Liver (tissue), 9 donors: ENCODE measurements around the gene KMT2D. TPM values are rescaled to one million over a fixed set of nuclear protein-coding genes. Genes with fewer than 3 reads are reported as not detected.
A peak's percentile ranks its signal among the peaks of the same experiment; 100 is the strongest.

ENCODE experiments used
- DNase-seq: peaks from one replicate; pipeline ENCODE4 v3.0.0-alpha.2; 2017; ENCODE audit warnings: low spot score
- H3K27ac ChIP-seq, 2 donors: one replicate each; pipeline ENCODE4 v1.7.0; 2013; ENCODE audit warnings: inconsistent platforms in 2 of 2, low read length in 2 of 2, control low read depth in 1 of 2, low read depth in 1 of 2, mild to moderate bottlenecking in 1 of 2
- H3K27me3 ChIP-seq, 4 donors: one replicate each; pipeline versions ENCODE4 v1.6.1 to v1.7.0; 2013; ENCODE audit warnings: low read length in 3 of 4, inconsistent platforms in 1 of 4, mild to moderate bottlenecking in 1 of 4, moderate library complexity in 1 of 4; ENCODE audit not compliant: control insufficient read depth in 4 of 4, insufficient read depth in 4 of 4
- H3K36me3 ChIP-seq, 4 donors: one replicate each; pipeline versions ENCODE4 v1.6.1 to v1.7.0; 2013; ENCODE audit warnings: low read length in 3 of 4, mild to moderate bottlenecking in 3 of 4, low read depth in 1 of 4, moderate library complexity in 1 of 4; ENCODE audit not compliant: control insufficient read depth in 4 of 4, insufficient read depth in 3 of 4
- H3K4me1 ChIP-seq, 4 donors: one replicate each; pipeline versions ENCODE4 v1.6.1 to v1.7.0; 2013; ENCODE audit warnings: low read length in 3 of 4, mild to moderate bottlenecking in 3 of 4, moderate library complexity in 1 of 4; ENCODE audit not compliant: control insufficient read depth in 4 of 4, insufficient read depth in 4 of 4
- H3K4me3 ChIP-seq, 3 donors: one replicate each; pipeline versions ENCODE4 v1.6.1 to v1.7.0; 2013; ENCODE audit warnings: low read length in 3 of 3, control low read depth in 1 of 3, low read depth in 1 of 3, mild to moderate bottlenecking in 1 of 3
- H3K9ac ChIP-seq, 2 donors: one replicate each; pipeline ENCODE4 v1.7.0; 2013; ENCODE audit warnings: low read length in 2 of 2, mild to moderate bottlenecking in 2 of 2, moderate library complexity in 2 of 2, control low read depth in 1 of 2, low read depth in 1 of 2
- H3K9me3 ChIP-seq, 4 donors: one replicate each; pipeline versions ENCODE4 v1.6.1 to v1.7.0; 2013; ENCODE audit warnings: low read length in 3 of 4; ENCODE audit not compliant: control insufficient read depth in 4 of 4
- ATF3 ChIP-seq: IDR thresholded peaks from 2 replicates; pipeline ENCODE4 v1.6.1; 2016; ENCODE audit warnings: antibody characterized with exemption
- CTCF ChIP-seq: fragments of 150-350 bp; IDR thresholded peaks from 2 replicates; pipeline ENCODE4 v1.5.1; 2017; ENCODE audit warnings: improper control_type of control experiment, low read depth, low read length; ENCODE audit not compliant: missing input control
- EGR1 ChIP-seq, 2 donors: IDR thresholded peaks; 2 replicates each; pipeline ENCODE4 v1.6.1; 2016 to 2018; ENCODE audit warnings: antibody characterized with exemption in 2 of 2, low read depth in 2 of 2
- FOXA1 ChIP-seq: IDR thresholded peaks from 2 replicates; pipeline ENCODE4 v1.6.1; 2016; ENCODE audit warnings: antibody characterized with exemption
- FOXA2 ChIP-seq: IDR thresholded peaks from 2 replicates; pipeline ENCODE4 v1.6.1; 2016; ENCODE audit warnings: antibody characterized with exemption
- GABPA ChIP-seq, 2 donors: IDR thresholded peaks in 1 of 2; conservative IDR thresholded peaks in 1 of 2; 2 replicates each; pipeline ENCODE4 v1.6.1; 2016; ENCODE audit warnings: antibody characterized with exemption in 2 of 2, mild to moderate bottlenecking in 1 of 2, moderate library complexity in 1 of 2
- HNF4A ChIP-seq, 2 donors: conservative IDR thresholded peaks; 2 replicates each; pipeline ENCODE4 v1.6.1; 2016; ENCODE audit warnings: antibody characterized with exemption in 2 of 2, mild to moderate bottlenecking in 2 of 2
- HNF4G ChIP-seq: IDR thresholded peaks from 2 replicates; pipeline ENCODE4 v1.6.1; 2016; ENCODE audit warnings: antibody characterized with exemption
- JUND ChIP-seq, 2 donors: IDR thresholded peaks; 2 replicates each; pipeline ENCODE4 v1.6.1; 2016; ENCODE audit warnings: antibody characterized with exemption in 2 of 2
- MAX ChIP-seq: IDR thresholded peaks from 2 replicates; pipeline ENCODE4 v1.6.1; 2016; ENCODE audit warnings: antibody characterized with exemption
- NR2F2 ChIP-seq: IDR thresholded peaks from 2 replicates; pipeline ENCODE4 v1.6.1; 2016; ENCODE audit warnings: antibody characterized with exemption
- RAD21 ChIP-seq, 2 donors: IDR thresholded peaks; 2 replicates each; pipeline ENCODE4 v1.6.1; 2016; ENCODE audit warnings: antibody characterized with exemption in 2 of 2, mild to moderate bottlenecking in 2 of 2
- REST ChIP-seq: IDR thresholded peaks from 2 replicates; pipeline ENCODE4 v1.6.1; 2016; ENCODE audit warnings: antibody characterized with exemption, mild to moderate bottlenecking
- RXRA ChIP-seq, 2 donors: IDR thresholded peaks; 2 replicates each; pipeline ENCODE4 v1.6.1; 2017 to 2018; ENCODE audit warnings: antibody characterized with exemption in 2 of 2, mild to moderate bottlenecking in 1 of 2
- SP1 ChIP-seq: IDR thresholded peaks from 2 replicates; pipeline ENCODE4 v1.6.1; 2018; ENCODE audit warnings: antibody characterized with exemption, mild to moderate bottlenecking
- TAF1 ChIP-seq: conservative IDR thresholded peaks from 2 replicates; pipeline ENCODE4 v1.6.1; 2016; ENCODE audit warnings: antibody characterized with exemption, mild to moderate bottlenecking
- YY1 ChIP-seq: IDR thresholded peaks from 2 replicates; pipeline ENCODE4 v1.6.1; 2016; ENCODE audit warnings: antibody characterized with exemption, mild to moderate bottlenecking
- ZBTB33 ChIP-seq: IDR thresholded peaks from 2 replicates; pipeline ENCODE4 v1.6.1; 2016; ENCODE audit warnings: antibody characterized with exemption
- WGBS: extraction: QIAGEN DNeasy Blood & Tissue Kit; methylation state at CpG from one replicate; pipeline ENCODE4 v1.1.7; 2013; 5-methylcytosine and 5-hydroxymethylcytosine counted together
- polyA plus RNA-seq, 2 donors: library from polyadenylated mRNA; stranded (reverse) in 1 of 2; unstranded in 1 of 2; fragments of 200-250 nt in 1 of 2; fragments of >200 nt in 1 of 2; fragmentation: Nextera tagmentation in 1 of 2; extraction: Ambion mirVana in 1 of 2; gene quantifications; one replicate each; pipeline versions ENCODE4 v1.2.1 to v1.2.3, GENCODE V29; 2013 to 2015
- total RNA-seq, 2 donors: library from RNA; depleted of rRNA; stranded (reverse); fragments of >200 nt; gene quantifications; one replicate each; pipeline ENCODE4 v1.2.3, GENCODE V29; 2014
- donor health status: healthy.
- donor health status: healthy.
- donor health status: healthy.
- donor health status: healthy.
- donor health status: healthy.

Gene KMT2D
- total and polyA plus RNA-seq, 4 donors = 4.5 to 53.8 (median 25.0) TPM

- Histone ChIP-seq H3K4me1 (peaks cover 1 to 18% (median 13%) of the 10 kb centered on the region in 4 donors), H3K4me3 (peak within 1 kb of the TSS; percentile 73 to 92 (median 78)), H3K27ac (peak within 1 kb of the TSS; percentile 44 to 71), H3K9me3 (no peaks in the 10 kb centered on the region), H3K27me3 (no peaks in the 10 kb centered on the region), H3K9ac (peak within 1 kb of the TSS; percentile 30 to 52), H3K36me3 (no peaks in the 10 kb centered on the region)
- peak; percentile 99 for DNase-seq
- TF ChIP-seq ZBTB33 (no peak), JUND (IDR thresholded peaks at IDR 0.05) (peak in 1 of 2 donors; percentile 53), EGR1 (IDR thresholded peaks at IDR 0.05; ENCODE audit: low read depth in 2 of 2) (peak in 1 of 2 donors; percentile 10), TAF1 (no peak), REST (peak; percentile 17), RAD21 (IDR thresholded peaks at IDR 0.05) (no peak), ATF3 (no peak), GABPA (IDR thresholded peaks at IDR 0.05 in 1 of 2, conservative IDR thresholded peaks at IDR 0.05 in 1 of 2) (peak in 1 of 2 donors; percentile 58), FOXA2 (no peak), YY1 (peak; percentile 67), CTCF (no peak), MAX (peak; percentile 65), HNF4G (no peak), HNF4A (conservative IDR thresholded peaks at IDR 0.05) (peak in 1 of 2 donors; percentile 4), NR2F2 (no peak), RXRA (IDR thresholded peaks at IDR 0.05) (peak; percentile 5 to 10), SP1 (peak; percentile 62), FOXA1 (no peak)
- WGBS = under 1% methylated on average over 60 of the region's 60 CpGs
Measured at GRCh38 chr12:49069507-49070346, 9.1 kb upstream of the KMT2D start, which contains the start of gene RHEBL1. Gene RHEBL1 (minus strand): TSS chr12:49069979. CDS start chr12:49069785, 194 bp downstream.
